SJSA1 (cell line): ENCODE measurements around the gene PPP2R2B. TPM values are rescaled to one million over a fixed set of nuclear protein-coding genes. Genes with fewer than 3 reads are reported as not detected.
A peak's percentile ranks its signal among the peaks of the same experiment; 100 is the strongest.

ENCODE experiments used
- DNase-seq, 2 experiments: peaks; one replicate each; pipeline ENCODE4 v3.0.0-alpha.2; 2015 to 2020; ENCODE audit warnings: low spot score in 2 of 2, low read depth in 1 of 2
- H3K27ac ChIP-seq: fragments of 250-450 bp; sonication (Bioruptor Pico); 2 replicates; pipeline ENCODE4 v1.5.1; 2020; ENCODE audit warnings: mild to moderate bottlenecking, moderate library complexity
- H3K27me3 ChIP-seq: fragments of 250-450 bp; sonication (Bioruptor Pico); replicated peaks from 2 replicates; pipeline ENCODE4 v1.5.1; 2020; ENCODE audit warnings: mild to moderate bottlenecking, moderate library complexity
- H3K36me3 ChIP-seq: fragments of 250-450 bp; sonication (Bioruptor Pico); 2 replicates; pipeline ENCODE4 v1.5.1; 2020; ENCODE audit warnings: mild to moderate bottlenecking
- H3K4me1 ChIP-seq: fragments of 250-450 bp; sonication (Bioruptor Pico); replicated peaks from 2 replicates; pipeline ENCODE4 v1.6.1; 2021; ENCODE audit warnings: mild to moderate bottlenecking
- H3K4me3 ChIP-seq: fragments of 250-450 bp; sonication (Bioruptor Pico); 2 replicates; pipeline ENCODE4 v1.5.1; 2020; ENCODE audit warnings: mild to moderate bottlenecking
- H3K9me3 ChIP-seq: fragments of 250-450 bp; sonication (Bioruptor Pico); replicated peaks from 2 replicates; pipeline ENCODE4 v1.5.1; 2020; ENCODE audit warnings: mild to moderate bottlenecking
- total RNA-seq: library from RNA; depleted of rRNA; stranded (reverse); fragments of >200 nt; shearing (Covaris generic); gene quantifications from 2 replicates; pipeline ENCODE4 v1.2.3, GENCODE V29; 2014

Gene PPP2R2B
- total RNA-seq, 1 experiment from 2014 or later, result 0.13 TPM

GRCh38 chr5:146873186-146873917 is 5.2 kb downstream of the PPP2R2B start:
- Histone ChIP-seq H3K27ac (no peak overlapping the region), H3K4me3 (no peak overlapping the region), H3K9me3 (no peaks in the 10 kb centered on the region), H3K27me3 (peaks cover 42% of the 10 kb centered on the region), H3K4me1 (peaks cover 5% of the 10 kb centered on the region; the same call in 1 of the 2 replicates), H3K36me3 (no peaks in the 10 kb centered on the region)
- DNase-seq, result no peak

DNA sequence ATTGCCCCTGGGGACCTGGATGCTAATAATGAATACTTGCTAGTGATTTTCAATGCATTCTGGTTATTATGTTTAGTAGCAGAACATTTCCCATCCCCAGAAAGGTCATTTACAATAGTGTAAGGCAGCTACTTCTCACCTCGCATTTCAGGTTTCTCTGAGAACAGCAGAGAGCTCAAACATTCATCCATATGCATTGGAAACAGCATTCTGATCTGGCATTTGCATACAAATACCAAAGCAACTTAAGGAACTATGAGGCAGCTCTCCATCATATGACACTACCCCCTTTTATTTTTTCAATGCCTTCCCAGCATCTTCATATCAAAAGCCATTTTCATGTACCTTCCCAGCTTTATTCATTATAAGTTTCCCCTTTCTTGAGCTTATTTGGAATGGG is 6.4 kb downstream of the PPP2R2B start:
- no peaks in the 10 kb centered on the region for H3K9me3 ChIP-seq
- peaks cover 32% of the 10 kb centered on the region for H3K27me3 ChIP-seq
- DNase-seq, result no peak
- H3K4me1 ChIP-seq, result no peaks in the 10 kb centered on the region
- H3K36me3 ChIP-seq, result no peaks in the 10 kb centered on the region
- H3K27ac ChIP-seq, result no peak overlapping the region
- no peak overlapping the region for H3K4me3 ChIP-seq

- 0 out of 2 replicates have a peak, but pooled peaks cover 7% of the 10 kb centered on the region for H3K27me3 ChIP-seq
- H3K36me3 ChIP-seq, result no peaks in the 10 kb centered on the region
- no peak overlapping the region for H3K4me3 ChIP-seq
- DNase-seq, result no peak
- H3K4me1 ChIP-seq, result no peaks in the 10 kb centered on the region
- H3K27ac ChIP-seq, result no peak overlapping the region
- no peaks in the 10 kb centered on the region for H3K9me3 ChIP-seq
These were observed 10.4 kb downstream of the PPP2R2B start for GRCh38 chr5:146867996-146868708.

DNA sequence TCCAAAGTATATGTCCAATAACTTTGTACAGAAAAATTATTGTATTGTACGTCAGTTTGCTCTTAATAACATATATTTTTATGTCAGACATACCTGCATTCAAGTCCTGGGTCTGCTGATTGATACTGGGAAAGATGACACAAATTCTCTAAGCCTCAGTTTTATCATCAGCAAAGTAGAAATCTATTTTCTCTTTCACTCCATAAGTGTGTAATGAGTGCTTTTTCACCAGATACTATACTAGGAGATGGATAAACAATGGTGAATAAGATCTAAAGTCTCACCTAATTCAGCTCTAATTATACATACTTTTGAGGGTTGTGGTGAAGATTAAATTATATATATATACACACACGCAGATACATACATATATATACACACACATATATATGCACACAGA is 12.3 kb downstream of the PPP2R2B start:
- no peak for DNase-seq
- Histone ChIP-seq H3K4me3 (no peak overlapping the region), H3K27me3 (0 out of 2 replicates have a peak, but pooled peaks cover 7% of the 10 kb centered on the region), H3K9me3 (no peaks in the 10 kb centered on the region), H3K4me1 (no peaks in the 10 kb centered on the region), H3K27ac (no peak overlapping the region), H3K36me3 (no peaks in the 10 kb centered on the region)

- H3K27me3 ChIP-seq, result no peaks in the 10 kb centered on the region
- H3K27ac ChIP-seq, result no peak overlapping the region
- no peaks in the 10 kb centered on the region for H3K36me3 ChIP-seq
- H3K4me1 ChIP-seq, result 0 out of 2 replicates have a peak, but pooled peaks cover 6% of the 10 kb centered on the region
- no peak for DNase-seq
- H3K9me3 ChIP-seq, result no peaks in the 10 kb centered on the region
- no peak overlapping the region for H3K4me3 ChIP-seq
These were observed 15.9 kb downstream of the PPP2R2B start for GRCh38 chr5:146862641-146863040.

DNA sequence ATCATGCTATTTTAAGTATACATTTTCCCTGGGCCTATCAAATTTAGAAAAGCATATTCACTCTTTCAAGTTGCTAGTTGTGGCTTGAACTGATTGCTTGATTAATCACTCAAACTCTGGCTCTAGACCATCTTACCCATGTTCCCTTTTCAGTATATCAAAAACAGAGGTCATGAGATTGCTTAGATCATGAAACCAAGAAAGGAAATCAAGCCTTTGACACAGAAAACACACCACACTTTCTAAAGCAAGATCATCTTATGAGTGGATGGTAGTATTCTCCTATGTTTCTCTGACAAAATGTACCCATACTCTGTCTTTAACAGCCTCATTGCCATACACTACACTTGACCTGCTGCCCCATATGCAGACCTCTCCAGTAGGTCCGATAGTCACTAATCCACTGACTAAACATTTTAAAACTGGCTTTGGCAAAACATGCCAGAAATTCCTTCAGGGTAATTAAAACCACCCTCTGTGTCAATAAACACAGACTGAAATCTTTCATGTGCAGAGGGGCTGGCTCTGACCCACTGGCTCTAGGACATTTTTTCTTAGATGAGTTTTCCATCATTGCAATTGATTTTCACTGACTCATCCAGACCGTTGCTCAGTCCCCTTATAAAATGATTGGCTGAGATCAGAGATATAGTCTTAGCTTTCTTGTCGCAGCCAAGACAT is 18.2 kb downstream of the PPP2R2B start:
- Histone ChIP-seq H3K9me3 (no peaks in the 10 kb centered on the region), H3K27ac (no peak overlapping the region), H3K36me3 (no peaks in the 10 kb centered on the region), H3K27me3 (no peaks in the 10 kb centered on the region), H3K4me3 (no peak overlapping the region), H3K4me1 (0 out of 2 replicates have a peak, but pooled peaks cover 6% of the 10 kb centered on the region)
- peak in 1 of 2 experiments; percentile 35 for DNase-seq

GRCh38 chr5:146852089-146852488 is 26.5 kb downstream of the PPP2R2B start:
- no peaks in the 10 kb centered on the region for H3K36me3 ChIP-seq
- no peaks in the 10 kb centered on the region for H3K4me1 ChIP-seq
- no peak for DNase-seq
- H3K4me3 ChIP-seq, result no peak overlapping the region
- H3K27me3 ChIP-seq, result peaks cover 5% of the 10 kb centered on the region; the same call in 1 of the 2 replicates
- no peak overlapping the region for H3K27ac ChIP-seq
- H3K9me3 ChIP-seq, result no peaks in the 10 kb centered on the region

- peaks cover 5% of the 10 kb centered on the region; the same call in 1 of the 2 replicates for H3K27me3 ChIP-seq
- no peak overlapping the region for H3K4me3 ChIP-seq
- no peaks in the 10 kb centered on the region for H3K4me1 ChIP-seq
- H3K36me3 ChIP-seq, result no peaks in the 10 kb centered on the region
- no peak for DNase-seq
- no peak overlapping the region for H3K27ac ChIP-seq
- no peaks in the 10 kb centered on the region for H3K9me3 ChIP-seq
These were observed 27.4 kb downstream of the PPP2R2B start for GRCh38 chr5:146851133-146851532.

DNA sequence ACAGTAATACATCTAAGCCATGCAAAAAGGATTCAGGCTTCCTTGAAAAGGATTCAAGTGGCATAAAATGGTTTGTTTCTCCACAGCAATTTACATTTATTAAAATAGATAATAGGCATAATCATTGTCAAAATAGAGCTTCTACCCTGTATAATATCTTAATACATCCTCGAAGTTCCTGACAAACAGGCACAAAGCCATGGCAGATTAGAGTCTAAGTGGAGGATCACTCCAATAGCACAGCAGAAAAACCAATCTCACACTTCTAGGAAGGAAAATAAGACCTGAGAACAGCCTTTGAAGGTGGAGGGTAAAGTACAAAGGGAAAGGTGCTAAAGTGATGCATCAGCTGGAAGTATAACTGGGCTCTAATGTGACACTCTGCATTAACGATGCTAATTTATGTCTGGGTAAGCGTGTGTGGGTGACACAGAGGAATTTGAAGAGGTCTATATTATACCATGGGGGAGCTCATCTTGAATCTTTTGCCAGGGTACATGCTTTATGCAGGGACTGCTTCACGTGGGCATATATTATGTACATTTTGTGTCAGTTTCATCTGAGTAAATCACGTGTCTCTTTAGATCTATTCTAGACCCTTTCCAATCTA is 28.8 kb downstream of the PPP2R2B start:
- Histone ChIP-seq H3K36me3 (no peaks in the 10 kb centered on the region), H3K4me1 (no peaks in the 10 kb centered on the region), H3K4me3 (no peak overlapping the region), H3K27me3 (peaks cover 3% of the 10 kb centered on the region; the same call in 1 of the 2 replicates), H3K27ac (no peak overlapping the region), H3K9me3 (no peaks in the 10 kb centered on the region)
- DNase-seq, result no peak

DNA sequence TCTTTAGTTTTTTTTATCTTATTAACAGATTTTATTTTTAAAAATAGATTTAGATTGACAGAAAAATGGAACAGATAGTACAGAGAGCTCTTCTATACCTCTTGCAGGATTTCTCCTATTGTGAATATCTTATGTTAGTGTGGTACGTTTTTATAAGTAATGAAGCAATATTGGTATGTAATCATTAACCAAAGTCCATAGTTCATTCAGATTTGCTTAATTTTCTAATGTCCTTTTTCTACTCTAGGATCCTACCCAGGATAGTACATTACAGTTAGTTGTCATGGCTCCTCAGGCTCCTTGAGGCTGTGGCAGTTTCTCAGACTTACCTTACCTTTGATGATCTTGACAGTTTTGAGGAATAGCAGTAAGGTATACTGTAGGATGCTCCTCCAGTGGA is 30.4 kb downstream of the PPP2R2B start:
- peaks cover 3% of the 10 kb centered on the region; the same call in 1 of the 2 replicates for H3K27me3 ChIP-seq
- no peak overlapping the region for H3K4me3 ChIP-seq
- no peaks in the 10 kb centered on the region for H3K36me3 ChIP-seq
- no peak for DNase-seq
- no peaks in the 10 kb centered on the region for H3K9me3 ChIP-seq
- no peaks in the 10 kb centered on the region for H3K4me1 ChIP-seq
- no peak overlapping the region for H3K27ac ChIP-seq

GRCh38 chr5:146840016-146840415 is 38.5 kb downstream of the PPP2R2B start:
- no peak overlapping the region for H3K27ac ChIP-seq
- H3K9me3 ChIP-seq, result no peaks in the 10 kb centered on the region
- H3K36me3 ChIP-seq, result no peaks in the 10 kb centered on the region
- no peak overlapping the region for H3K4me3 ChIP-seq
- H3K4me1 ChIP-seq, result no peaks in the 10 kb centered on the region
- no peaks in the 10 kb centered on the region for H3K27me3 ChIP-seq
- no peak for DNase-seq

DNA sequence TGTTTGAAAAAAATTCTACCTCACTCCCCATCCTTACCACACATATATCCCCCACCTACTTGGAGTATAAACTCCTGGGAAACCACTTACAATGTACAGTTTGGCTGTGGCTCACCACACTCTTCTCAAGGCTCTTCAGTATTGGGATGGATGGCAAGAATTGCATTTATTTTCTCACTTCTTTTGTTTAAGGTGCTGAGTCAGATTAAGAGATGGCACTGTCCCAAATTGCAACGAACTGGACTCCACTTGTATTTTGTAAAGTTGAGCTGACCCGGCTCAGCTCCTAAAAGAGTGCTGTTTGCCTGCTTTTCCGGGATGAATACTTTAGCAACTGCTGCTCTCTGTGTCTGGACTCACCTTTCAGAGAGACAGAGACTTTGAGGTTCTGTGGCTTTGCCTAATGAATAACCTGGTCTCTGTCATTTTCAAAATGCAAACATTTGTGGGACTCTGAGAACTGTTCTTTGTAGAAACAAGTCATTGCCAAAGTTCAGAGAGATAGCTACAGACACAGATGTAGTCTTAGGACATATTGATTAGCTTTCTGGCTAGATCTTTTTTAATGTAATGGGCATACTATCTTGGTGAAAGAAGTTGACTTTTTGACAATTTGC is 42.2 kb downstream of the PPP2R2B start:
- no peak overlapping the region for H3K27ac ChIP-seq

DNA sequence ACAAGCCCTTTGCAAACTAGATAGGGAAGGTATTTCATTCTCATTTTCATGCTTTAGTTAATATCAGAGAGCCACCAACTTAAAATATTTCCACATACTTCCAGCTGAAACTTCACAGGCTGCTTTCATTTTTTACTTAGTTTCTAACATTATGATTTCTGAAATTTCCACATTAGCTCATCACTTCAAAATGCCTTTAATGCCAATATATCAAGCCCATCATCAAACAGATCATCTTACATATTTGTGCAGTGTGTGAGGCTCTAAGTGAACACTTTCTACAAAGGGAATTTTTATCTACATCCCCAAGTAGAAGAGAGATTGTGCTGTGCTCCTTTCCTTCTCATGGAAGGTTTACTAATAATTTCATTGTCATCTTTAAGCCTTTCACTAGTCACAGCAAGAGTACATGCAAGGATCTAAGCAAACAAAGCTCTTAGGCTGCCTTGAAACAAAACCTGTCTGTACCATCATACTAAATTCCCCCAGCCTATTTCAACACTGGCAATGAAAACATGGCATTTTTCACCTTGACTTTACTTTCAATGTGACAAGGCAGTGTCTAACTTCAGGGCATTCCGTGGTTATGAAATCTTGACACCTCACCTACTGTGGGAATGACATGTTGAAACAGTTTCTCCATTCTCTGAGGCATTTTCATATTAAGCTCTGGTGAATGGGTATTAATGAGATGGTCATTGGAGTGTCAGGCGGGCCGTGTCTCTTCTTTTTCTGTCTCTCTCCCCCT is 45.4 kb downstream of the PPP2R2B start:
- no peak for DNase-seq
- no peaks in the 10 kb centered on the region for H3K9me3 ChIP-seq
- H3K4me1 ChIP-seq, result no peaks in the 10 kb centered on the region
- no peak overlapping the region for H3K4me3 ChIP-seq
- no peaks in the 10 kb centered on the region for H3K27me3 ChIP-seq
- no peak overlapping the region for H3K27ac ChIP-seq
- H3K36me3 ChIP-seq, result no peaks in the 10 kb centered on the region

More for the DNA sequence above, 42.2 kb downstream of the PPP2R2B start:
- no peaks in the 10 kb centered on the region for H3K9me3 ChIP-seq
- H3K27me3 ChIP-seq, result no peaks in the 10 kb centered on the region
- H3K4me1 ChIP-seq, result no peaks in the 10 kb centered on the region
- H3K4me3 ChIP-seq, result no peak overlapping the region
- no peak for DNase-seq
- H3K36me3 ChIP-seq, result no peaks in the 10 kb centered on the region
